Progenitor cell of endocrine pancreas (in vitro differentiated cells): Measurements from ENCODE around the gene UCKL1. TPM values are rescaled to one million over a fixed set of nuclear protein-coding genes. Genes with fewer than 3 reads are reported as not detected.
A peak's percentile ranks its signal among the peaks of the same experiment; 100 is the strongest.
"Not testable (repeated sequence)": the region's sequence is repeated elsewhere in the genome, so short reads cannot be mapped to it uniquely, and the experiment has no call there.

Source experiments
- DNase-seq: peaks from one replicate; pipeline ENCODE4 v3.0.0; 2021; ENCODE audit warnings: low spot score; ENCODE audit not compliant: unreplicated experiment
- H3K27ac Mint-ChIP-seq: 2 replicates; pipeline ENCODE4 v1.8.0; 2021; ENCODE audit warnings: mild to moderate bottlenecking, moderate library complexity, mixed read lengths
- H3K27me3 Mint-ChIP-seq: 2 replicates; pipeline ENCODE4 v1.8.0; 2021; ENCODE audit warnings: mixed read lengths
- H3K36me3 Mint-ChIP-seq: 2 replicates; pipeline ENCODE4 v1.8.0; 2022; ENCODE audit warnings: mixed read lengths; ENCODE audit not compliant: insufficient read depth
- H3K4me1 Mint-ChIP-seq: 2 replicates; pipeline ENCODE4 v1.8.0; 2021; ENCODE audit warnings: low read depth, mixed read lengths
- H3K4me3 Mint-ChIP-seq: 2 replicates; pipeline ENCODE4 v1.8.0; 2021; ENCODE audit warnings: low read depth, mild to moderate bottlenecking, moderate library complexity, mixed read lengths
- H3K9me3 Mint-ChIP-seq: 2 replicates; pipeline ENCODE4 v1.8.0; 2021; ENCODE audit warnings: low read depth, mixed read lengths
- total RNA-seq: library from RNA; stranded (reverse); gene quantifications from 2 replicates; pipeline ENCODE4 v1.2.1, GENCODE V29; 2021
- TF ChIP-seq, protein P1 (sequence below): fragments of 200-600 bp; sonication (generic); IDR thresholded peaks from one replicate; pipeline ENCODE4 v1.5.0; 2021; ENCODE audit warnings: antibody characterized with exemption, mild to moderate bottlenecking; ENCODE audit not compliant: unreplicated experiment

The UCKL1 gene
- total RNA-seq, 1 donor from 2014 or later, result 79.2 TPM

DNA sequence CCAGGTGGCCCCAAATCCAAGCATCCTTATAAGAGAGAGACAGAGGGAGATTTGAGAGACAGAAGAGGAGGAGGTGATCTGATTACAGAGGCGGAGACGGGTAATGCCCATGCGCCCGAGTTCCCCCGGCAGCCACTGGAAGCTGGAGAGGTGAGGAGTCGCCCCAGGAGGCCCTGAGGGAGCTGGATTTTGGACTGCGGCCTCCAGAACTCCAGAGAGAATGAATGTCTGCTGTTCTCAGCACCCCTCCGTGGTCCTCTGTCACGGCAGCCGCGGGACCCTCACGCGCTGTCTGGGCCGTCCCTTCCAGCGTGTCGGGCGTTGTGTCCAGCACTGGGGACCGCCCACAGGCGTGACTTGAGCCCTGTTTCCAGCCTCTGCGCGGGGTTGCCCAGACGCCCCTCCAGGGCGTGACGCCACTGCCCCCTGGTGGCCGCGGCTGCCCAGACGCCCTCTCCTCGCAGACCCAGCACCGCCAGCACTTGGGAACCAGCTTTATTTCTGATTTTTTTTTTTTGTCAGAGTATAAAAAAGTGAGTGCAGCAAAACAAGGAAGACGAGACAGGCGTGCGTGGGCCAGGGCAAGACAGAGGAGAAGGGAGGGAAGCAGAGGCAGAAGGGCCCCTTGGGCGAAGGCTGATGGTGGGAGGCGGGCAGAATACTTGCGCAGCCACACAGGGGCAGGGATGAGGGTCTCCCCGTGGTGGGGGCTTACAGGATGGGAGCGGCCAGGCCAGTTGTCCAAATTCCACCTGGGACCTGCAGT lies 17.6 kb upstream of the UCKL1 start:
- TF ChIP-seq, protein P1, sequence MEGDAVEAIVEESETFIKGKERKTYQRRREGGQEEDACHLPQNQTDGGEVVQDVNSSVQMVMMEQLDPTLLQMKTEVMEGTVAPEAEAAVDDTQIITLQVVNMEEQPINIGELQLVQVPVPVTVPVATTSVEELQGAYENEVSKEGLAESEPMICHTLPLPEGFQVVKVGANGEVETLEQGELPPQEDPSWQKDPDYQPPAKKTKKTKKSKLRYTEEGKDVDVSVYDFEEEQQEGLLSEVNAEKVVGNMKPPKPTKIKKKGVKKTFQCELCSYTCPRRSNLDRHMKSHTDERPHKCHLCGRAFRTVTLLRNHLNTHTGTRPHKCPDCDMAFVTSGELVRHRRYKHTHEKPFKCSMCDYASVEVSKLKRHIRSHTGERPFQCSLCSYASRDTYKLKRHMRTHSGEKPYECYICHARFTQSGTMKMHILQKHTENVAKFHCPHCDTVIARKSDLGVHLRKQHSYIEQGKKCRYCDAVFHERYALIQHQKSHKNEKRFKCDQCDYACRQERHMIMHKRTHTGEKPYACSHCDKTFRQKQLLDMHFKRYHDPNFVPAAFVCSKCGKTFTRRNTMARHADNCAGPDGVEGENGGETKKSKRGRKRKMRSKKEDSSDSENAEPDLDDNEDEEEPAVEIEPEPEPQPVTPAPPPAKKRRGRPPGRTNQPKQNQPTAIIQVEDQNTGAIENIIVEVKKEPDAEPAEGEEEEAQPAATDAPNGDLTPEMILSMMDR, result peak; percentile 98
- peak; percentile 90 for DNase-seq
- no peak overlapping the region for H3K27ac Mint-ChIP-seq
- H3K27me3 Mint-ChIP-seq, result no peaks in the 10 kb centered on the region
- H3K4me3 Mint-ChIP-seq, result peak overlapping the region; percentile 25
- H3K4me1 Mint-ChIP-seq, result peaks cover 9% of the 10 kb centered on the region
- H3K9me3 Mint-ChIP-seq, result no peaks in the 10 kb centered on the region
- H3K36me3 Mint-ChIP-seq, result peaks cover 9% of the 10 kb centered on the region

DNA sequence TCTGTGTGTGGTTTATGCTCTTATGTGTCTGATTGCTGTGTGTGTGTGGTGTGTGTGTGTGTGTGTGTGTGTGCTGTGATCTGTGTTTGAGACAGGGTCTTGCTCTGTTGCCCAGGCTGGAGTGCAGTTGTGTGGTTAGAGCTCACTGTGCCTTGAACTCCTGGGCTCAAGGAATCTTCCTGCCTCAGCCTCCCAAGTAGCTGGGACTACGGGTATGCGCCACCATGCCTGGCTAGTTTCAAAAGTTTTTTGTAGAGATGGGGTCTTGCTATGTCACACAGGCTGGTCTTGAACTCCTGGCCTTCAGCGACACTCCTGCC lies 16.9 kb upstream of the UCKL1 start:
- TF ChIP-seq, protein P1, result no peak
- Mint-ChIP-seq H3K27ac (no peak overlapping the region), H3K4me3 (peak overlapping the region; percentile 25), H3K36me3 (peaks cover 9% of the 10 kb centered on the region), H3K9me3 (no peaks in the 10 kb centered on the region), H3K27me3 (no peaks in the 10 kb centered on the region), H3K4me1 (peaks cover 10% of the 10 kb centered on the region)
- DNase-seq, result no peak

DNA sequence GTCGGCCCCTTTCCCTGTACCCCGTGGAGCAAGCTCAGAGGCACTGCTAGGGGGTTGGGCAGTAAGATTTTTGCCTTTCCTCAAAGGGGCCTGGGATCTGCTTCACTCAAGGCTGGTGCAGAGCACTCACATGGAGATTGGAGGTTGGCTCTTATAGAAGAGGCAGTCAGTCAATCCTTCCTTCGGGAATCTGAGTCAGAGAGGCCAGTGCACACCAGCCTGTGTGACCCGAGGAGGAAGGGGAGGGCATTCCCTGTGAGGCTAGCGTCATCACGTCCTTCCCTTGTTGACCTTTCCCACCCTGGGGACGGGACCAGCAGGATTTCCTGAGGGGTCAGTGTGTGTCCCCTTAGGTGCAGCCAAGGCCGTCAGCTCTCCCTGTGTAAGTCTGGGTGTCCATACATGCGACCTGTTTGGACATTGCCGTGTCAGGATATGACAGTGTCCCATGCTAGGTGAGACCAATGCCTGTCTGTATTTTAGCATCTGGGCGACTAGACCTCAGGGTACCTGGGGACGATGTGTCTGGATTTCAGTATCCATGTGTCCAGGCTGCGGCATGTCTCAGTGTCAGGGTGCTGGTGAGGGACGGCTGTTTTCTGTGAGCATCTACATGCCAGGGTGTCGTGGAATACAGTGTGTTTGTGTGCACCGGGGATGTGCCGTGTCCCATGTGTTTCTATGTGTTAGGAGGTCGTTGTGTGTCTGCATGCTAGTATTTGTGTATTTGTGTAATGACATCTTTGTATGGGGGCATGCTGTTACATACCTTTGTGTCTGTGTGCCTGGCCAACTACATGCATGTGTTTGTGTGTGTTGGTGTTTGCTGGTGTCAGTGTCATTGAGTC lies 16.3 kb upstream of the UCKL1 start:
- Mint-ChIP-seq H3K4me3 (peak overlapping the region; percentile 24), H3K9me3 (no peaks in the 10 kb centered on the region), H3K27me3 (no peaks in the 10 kb centered on the region), H3K36me3 (peaks cover 9% of the 10 kb centered on the region), H3K4me1 (peaks cover 10% of the 10 kb centered on the region), H3K27ac (no peak overlapping the region)
- DNase-seq, result no peak
- TF ChIP-seq, protein P1, result no peak

DNA sequence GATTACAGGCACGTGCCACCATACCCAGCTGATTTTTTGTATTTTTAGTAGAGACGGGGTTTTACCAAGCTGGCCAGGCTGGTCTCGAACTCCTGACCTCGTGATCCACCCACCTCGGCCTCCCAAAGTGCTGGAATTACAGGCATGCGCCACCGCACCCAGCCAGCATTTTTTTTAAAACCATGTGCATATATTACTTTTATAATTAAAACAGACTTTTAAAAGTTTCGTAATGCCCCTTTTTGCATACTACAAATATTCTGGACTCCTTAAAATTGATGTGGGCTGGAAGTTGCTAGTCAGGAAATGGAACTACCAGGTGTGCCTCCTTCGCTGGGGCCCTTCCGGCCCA lies 15.7 kb upstream of the UCKL1 start:
- H3K4me3 Mint-ChIP-seq, result peak overlapping the region; percentile 24
- not testable (repeated sequence) for H3K36me3 Mint-ChIP-seq, H3K4me1 Mint-ChIP-seq, H3K27me3 Mint-ChIP-seq, DNase-seq, H3K9me3 Mint-ChIP-seq, H3K27ac Mint-ChIP-seq

DNA sequence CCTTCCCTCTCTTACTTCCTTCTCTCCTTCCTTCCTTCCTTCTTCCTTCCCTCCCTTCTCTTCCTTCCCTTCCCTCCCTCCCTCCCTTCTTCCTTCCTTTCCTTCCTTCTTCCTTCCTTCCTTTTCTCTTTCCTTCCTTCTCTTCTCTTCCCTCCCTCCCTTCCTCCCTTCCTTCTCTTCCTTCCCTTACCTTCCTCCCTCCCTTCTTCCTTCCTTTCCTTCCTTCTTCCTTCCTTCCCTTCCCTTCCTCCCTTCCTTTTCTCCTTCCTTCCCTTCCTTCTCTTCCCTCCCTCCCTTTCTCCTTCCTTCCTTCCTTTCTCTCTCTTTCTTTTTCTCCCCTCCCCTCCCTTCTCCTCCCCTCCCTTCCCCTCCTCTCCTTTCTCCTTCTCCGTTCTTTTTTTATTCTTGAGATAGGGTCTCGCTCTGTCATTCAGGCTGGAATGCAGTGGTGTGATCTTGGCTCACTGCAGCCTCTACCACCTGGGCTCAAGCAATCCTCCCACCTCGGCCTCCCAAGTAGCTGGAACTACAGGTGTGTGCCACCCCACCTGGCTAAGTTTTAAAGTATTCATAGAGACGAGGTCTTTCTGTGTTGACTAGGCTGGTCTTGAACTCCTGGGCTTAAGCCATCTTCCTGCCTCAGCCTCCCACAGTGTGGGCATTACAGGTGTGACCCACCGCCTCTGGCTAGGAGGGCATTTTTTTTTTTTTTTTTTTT lies 14.7 kb upstream of the UCKL1 start:
- H3K27ac Mint-ChIP-seq, result no peak overlapping the region
- H3K36me3 Mint-ChIP-seq, result peaks cover 9% of the 10 kb centered on the region
- no peaks in the 10 kb centered on the region for H3K9me3 Mint-ChIP-seq
- peaks cover 10% of the 10 kb centered on the region for H3K4me1 Mint-ChIP-seq
- no peak for DNase-seq
- H3K4me3 Mint-ChIP-seq, result peak overlapping the region; percentile 71
- H3K27me3 Mint-ChIP-seq, result no peaks in the 10 kb centered on the region
- TF ChIP-seq, protein P1, result no peak
